SKM-1 (cell line): Measurements from ENCODE around the gene BCL11B.

Experiments used
- DNase-seq: peaks from one replicate; lab custom pipeline; 2025; ENCODE audit not compliant: unreplicated experiment; lab: John Stamatoyannopoulos, UW

The BCL11B gene

GRCh38 chr14:99287269-99287942 lies 15.4 kb upstream of the BCL11B start:
- no peak for DNase-seq

GRCh38 chr14:99286761-99287160 lies 14.8 kb upstream of the BCL11B start:
- DNase-seq, result no peak

GRCh38 chr14:99284254-99285004 lies 12.4 kb upstream of the BCL11B start:
- no peak for DNase-seq

- DNase-seq, result no peak
Measured at GRCh38 chr14:99282261-99283050, 10.5 kb upstream of the BCL11B start.

- DNase-seq, result no peak
Measured at GRCh38 chr14:99281396-99281795, 9.4 kb upstream of the BCL11B start.

GRCh38 chr14:99280852-99281251 lies 8.9 kb upstream of the BCL11B start:
- DNase-seq, result no peak

GRCh38 chr14:99280066-99280731 lies 8.2 kb upstream of the BCL11B start:
- no peak for DNase-seq

GRCh38 chr14:99278836-99279235 lies 6.8 kb upstream of the BCL11B start:
- no peak for DNase-seq

- DNase-seq, result no peak
Measured at GRCh38 chr14:99277530-99277929, 5.5 kb upstream of the BCL11B start.

GRCh38 chr14:99276482-99276881 lies 4.5 kb upstream of the BCL11B start:
- DNase-seq, result no peak

GRCh38 chr14:99275222-99275584 lies 3.2 kb upstream of the BCL11B start:
- no peak for DNase-seq

- no peak for DNase-seq
Measured at GRCh38 chr14:99274346-99275221, 2.6 kb upstream of the BCL11B start.

GRCh38 chr14:99273766-99274345 lies 1.9 kb upstream of the BCL11B start:
- no peak for DNase-seq

GRCh38 chr14:99272899-99273765 lies 1.1 kb upstream of the BCL11B start:
- no peak for DNase-seq

- no peak for DNase-seq
Measured at GRCh38 chr14:99272632-99272898, 568 bp upstream of the BCL11B start.

- no peak for DNase-seq
Measured at GRCh38 chr14:99271221-99271941, 616 bp downstream of the BCL11B start.

GRCh38 chr14:99270458-99271220 lies 1.4 kb downstream of the BCL11B start:
- DNase-seq, result no peak
